Measurements from ENCODE around the gene LAMB3. TPM values are rescaled to one million over a fixed set of nuclear protein-coding genes. Genes with fewer than 3 reads are reported as not detected.
A peak's percentile ranks its signal among the peaks of the same experiment; 100 is the strongest.

Gene LAMB3
- total RNA-seq, 1 donor from 2014 or later = not detected

DNA sequence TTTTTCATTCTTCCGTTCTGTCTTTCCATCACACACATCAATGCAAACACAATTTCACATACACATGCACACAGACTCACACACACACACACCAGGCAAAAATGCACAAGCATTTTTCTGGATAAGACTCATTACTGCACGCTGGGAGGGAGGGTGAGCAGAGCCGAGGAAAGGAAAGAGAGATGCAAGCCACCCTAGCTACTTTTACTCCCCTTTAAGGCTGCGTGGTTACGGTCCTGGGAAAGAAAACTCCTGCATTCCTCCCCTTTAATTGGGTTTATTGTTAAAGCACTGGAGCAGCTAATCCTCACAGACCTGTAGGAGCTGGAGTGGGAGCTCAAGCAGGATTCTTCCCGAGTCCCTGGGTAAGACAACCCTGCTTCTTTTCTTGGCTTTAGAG is 68.8 kb downstream of the LAMB3 start, which contains the start of gene CAMK1G:
Gene CAMK1G (plus strand): TSS at position 307 of the 400 bp plus-strand sequence. CDS start 11,270 bp downstream, outside the sequence.
- Mint-ChIP-seq H3K4me1 (no peaks in the 10 kb centered on the region), H3K27me3 (ENCODE audit: low read depth) (no peaks in the 10 kb centered on the region), H3K4me3 (no peak within 1 kb of the TSS), H3K36me3 (ENCODE audit: low read depth) (no peaks in the 10 kb centered on the region), H3K27ac (ENCODE audit: unreplicated experiment) (no peak within 1 kb of the TSS), H3K9me3 (no peaks in the 10 kb centered on the region)
- TF ChIP-seq, protein P1, sequence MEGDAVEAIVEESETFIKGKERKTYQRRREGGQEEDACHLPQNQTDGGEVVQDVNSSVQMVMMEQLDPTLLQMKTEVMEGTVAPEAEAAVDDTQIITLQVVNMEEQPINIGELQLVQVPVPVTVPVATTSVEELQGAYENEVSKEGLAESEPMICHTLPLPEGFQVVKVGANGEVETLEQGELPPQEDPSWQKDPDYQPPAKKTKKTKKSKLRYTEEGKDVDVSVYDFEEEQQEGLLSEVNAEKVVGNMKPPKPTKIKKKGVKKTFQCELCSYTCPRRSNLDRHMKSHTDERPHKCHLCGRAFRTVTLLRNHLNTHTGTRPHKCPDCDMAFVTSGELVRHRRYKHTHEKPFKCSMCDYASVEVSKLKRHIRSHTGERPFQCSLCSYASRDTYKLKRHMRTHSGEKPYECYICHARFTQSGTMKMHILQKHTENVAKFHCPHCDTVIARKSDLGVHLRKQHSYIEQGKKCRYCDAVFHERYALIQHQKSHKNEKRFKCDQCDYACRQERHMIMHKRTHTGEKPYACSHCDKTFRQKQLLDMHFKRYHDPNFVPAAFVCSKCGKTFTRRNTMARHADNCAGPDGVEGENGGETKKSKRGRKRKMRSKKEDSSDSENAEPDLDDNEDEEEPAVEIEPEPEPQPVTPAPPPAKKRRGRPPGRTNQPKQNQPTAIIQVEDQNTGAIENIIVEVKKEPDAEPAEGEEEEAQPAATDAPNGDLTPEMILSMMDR (conservative IDR thresholded peaks at IDR 0.05) = no peak
- DNase-seq (ENCODE audit: low read depth, low spot score) = peak; percentile 38

GRCh38 chr1:209580577-209580976 is 71.6 kb downstream of the LAMB3 start:
- H3K4me3 Mint-ChIP-seq = no peak overlapping the region
- H3K4me1 Mint-ChIP-seq = no peaks in the 10 kb centered on the region

GRCh38 chr1:209577346-209577745 is 74.9 kb downstream of the LAMB3 start:
- H3K4me1 Mint-ChIP-seq = no peaks in the 10 kb centered on the region
- H3K36me3 Mint-ChIP-seq (ENCODE audit: low read depth) = no peaks in the 10 kb centered on the region

More at GRCh38 chr1:209580577-209580976, 71.6 kb downstream of the LAMB3 start:
- no peaks in the 10 kb centered on the region for H3K9me3 Mint-ChIP-seq
- DNase-seq (ENCODE audit: low read depth, low spot score) = no peak
- peaks cover 9% of the 10 kb centered on the region for H3K27me3 Mint-ChIP-seq (ENCODE audit: low read depth)
- H3K27ac Mint-ChIP-seq (ENCODE audit: unreplicated experiment) = no peak overlapping the region
- TF ChIP-seq, protein P1 (conservative IDR thresholded peaks at IDR 0.05) = no peak
- no peaks in the 10 kb centered on the region for H3K36me3 Mint-ChIP-seq (ENCODE audit: low read depth)

GRCh38 chr1:209576392-209577197 is 75.6 kb downstream of the LAMB3 start:
- TF ChIP-seq, protein P1 (conservative IDR thresholded peaks at IDR 0.05) = peak; percentile 94
- no peaks in the 10 kb centered on the region for H3K4me1 Mint-ChIP-seq
- peak; percentile 87 for DNase-seq (ENCODE audit: low read depth, low spot score)
- no peak overlapping the region for H3K27ac Mint-ChIP-seq (ENCODE audit: unreplicated experiment)
- no peaks in the 10 kb centered on the region for H3K36me3 Mint-ChIP-seq (ENCODE audit: low read depth)
- H3K27me3 Mint-ChIP-seq (ENCODE audit: low read depth) = peaks cover 37% of the 10 kb centered on the region
- H3K4me3 Mint-ChIP-seq = no peak overlapping the region
- H3K9me3 Mint-ChIP-seq = no peaks in the 10 kb centered on the region

More at GRCh38 chr1:209577346-209577745, 74.9 kb downstream of the LAMB3 start:
- H3K27me3 Mint-ChIP-seq (ENCODE audit: low read depth) = peaks cover 31% of the 10 kb centered on the region
- no peak overlapping the region for H3K4me3 Mint-ChIP-seq
- DNase-seq (ENCODE audit: low read depth, low spot score) = no peak
- H3K27ac Mint-ChIP-seq (ENCODE audit: unreplicated experiment) = no peak overlapping the region
- H3K9me3 Mint-ChIP-seq = no peaks in the 10 kb centered on the region
- TF ChIP-seq, protein P1 (conservative IDR thresholded peaks at IDR 0.05) = no peak

GRCh38 chr1:209570743-209571142 is 81.5 kb downstream of the LAMB3 start:
- TF ChIP-seq, protein P1 (conservative IDR thresholded peaks at IDR 0.05) = no peak
- no peak overlapping the region for H3K27ac Mint-ChIP-seq (ENCODE audit: unreplicated experiment)
- H3K4me1 Mint-ChIP-seq = peaks cover 12% of the 10 kb centered on the region
- H3K27me3 Mint-ChIP-seq (ENCODE audit: low read depth) = peaks cover 77% of the 10 kb centered on the region
- H3K36me3 Mint-ChIP-seq (ENCODE audit: low read depth) = no peaks in the 10 kb centered on the region
- H3K4me3 Mint-ChIP-seq = no peak overlapping the region
- no peak for DNase-seq (ENCODE audit: low read depth, low spot score)
- no peaks in the 10 kb centered on the region for H3K9me3 Mint-ChIP-seq

All from neural crest cell (in vitro differentiated cells).